HepG2 (cell line): ENCODE data around the gene KCNQ1OT1.

Experiments
- EZH2 ChIP-seq: conservative IDR thresholded peaks from 2 replicates; pipeline ENCODE4 v1.6.1; 2012; ENCODE audit warnings: mild to moderate bottlenecking, low read depth, low read length, moderate library complexity
- POLR2A ChIP-seq, 2 experiments: IDR thresholded peaks; 2 replicates each; pipeline ENCODE4 v1.6.1; 2011; ENCODE audit warnings: low read depth in 2 of 2, low read length in 2 of 2, mild to moderate bottlenecking in 1 of 2, moderate library complexity in 1 of 2; ENCODE audit not compliant: insufficient read depth in 1 of 2
- RBM39 ChIP-seq: fragments of 200-400 bp; formaldehyde crosslinking; IDR thresholded peaks from one replicate; pipeline ENCODE4 v1.6.1; 2018; ENCODE audit warnings: antibody characterized with exemption, mild to moderate bottlenecking, low read depth, low read length; ENCODE audit not compliant: poor library complexity, severe bottlenecking
- SOX6 ChIP-seq, 2 experiments: fragments of 450-650 bp in 1 of 2; sonication (generic) in 1 of 2; formaldehyde crosslinking in 1 of 2; IDR thresholded peaks; 2 replicates each; pipeline versions ENCODE4 v1.4.0 to v1.6.1; 2017 to 2020; ENCODE audit warnings: antibody characterized with exemption in 1 of 2, mild to moderate bottlenecking in 1 of 2, missing genetic modification reagents in 1 of 2
- SP2 ChIP-seq: sonication (generic); formaldehyde crosslinking; IDR thresholded peaks from 2 replicates; pipeline ENCODE4 v1.5.1; 2020; ENCODE audit warnings: mild to moderate bottlenecking, missing genetic modification reagents
- TF ChIP-seq, protein P1 (sequence below): sonication (generic); formaldehyde crosslinking; IDR thresholded peaks from 2 replicates; pipeline ENCODE4 v1.8.0; 2022; ENCODE audit warnings: mild to moderate bottlenecking, missing genetic modification reagents

- TF ChIP-seq EZH2: no peak
- TF ChIP-seq, protein P1, sequence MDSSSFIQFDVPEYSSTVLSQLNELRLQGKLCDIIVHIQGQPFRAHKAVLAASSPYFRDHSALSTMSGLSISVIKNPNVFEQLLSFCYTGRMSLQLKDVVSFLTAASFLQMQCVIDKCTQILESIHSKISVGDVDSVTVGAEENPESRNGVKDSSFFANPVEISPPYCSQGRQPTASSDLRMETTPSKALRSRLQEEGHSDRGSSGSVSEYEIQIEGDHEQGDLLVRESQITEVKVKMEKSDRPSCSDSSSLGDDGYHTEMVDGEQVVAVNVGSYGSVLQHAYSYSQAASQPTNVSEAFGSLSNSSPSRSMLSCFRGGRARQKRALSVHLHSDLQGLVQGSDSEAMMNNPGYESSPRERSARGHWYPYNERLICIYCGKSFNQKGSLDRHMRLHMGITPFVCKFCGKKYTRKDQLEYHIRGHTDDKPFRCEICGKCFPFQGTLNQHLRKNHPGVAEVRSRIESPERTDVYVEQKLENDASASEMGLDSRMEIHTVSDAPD (CRISPR knock-in tag): no peak
- TF ChIP-seq POLR2A (IDR thresholded peaks at IDR 0.05; ENCODE audit: insufficient read depth in 1 of 2, low read depth in 2 of 2, low read length in 2 of 2): no peak
- TF ChIP-seq SP2: no peak
- no peak for TF ChIP-seq SOX6 (IDR thresholded peaks at IDR 0.05)
- TF ChIP-seq SOX6 (CRISPR knock-in tag; IDR thresholded peaks at IDR 0.05): no peak
- TF ChIP-seq RBM39: no peak
These were observed 77.9 kb downstream of the KCNQ1OT1 start for GRCh38 chr11:2621894-2622293.
